Activated T-helper 1 cell treated with Interleukin-2 at 50 U/mL for 16 hours (primary cell): Measurements from ENCODE around the gene MMP20.
"Not testable (repeated sequence)": the region's sequence is repeated elsewhere in the genome, so short reads cannot be mapped to it uniquely, and the experiment has no call there.

ENCODE experiments used
- DNase-seq: peaks from one replicate; pipeline ENCODE4 v3.0.0-alpha.2; 2020; ENCODE audit warnings: low read depth

Gene MMP20, protein sequence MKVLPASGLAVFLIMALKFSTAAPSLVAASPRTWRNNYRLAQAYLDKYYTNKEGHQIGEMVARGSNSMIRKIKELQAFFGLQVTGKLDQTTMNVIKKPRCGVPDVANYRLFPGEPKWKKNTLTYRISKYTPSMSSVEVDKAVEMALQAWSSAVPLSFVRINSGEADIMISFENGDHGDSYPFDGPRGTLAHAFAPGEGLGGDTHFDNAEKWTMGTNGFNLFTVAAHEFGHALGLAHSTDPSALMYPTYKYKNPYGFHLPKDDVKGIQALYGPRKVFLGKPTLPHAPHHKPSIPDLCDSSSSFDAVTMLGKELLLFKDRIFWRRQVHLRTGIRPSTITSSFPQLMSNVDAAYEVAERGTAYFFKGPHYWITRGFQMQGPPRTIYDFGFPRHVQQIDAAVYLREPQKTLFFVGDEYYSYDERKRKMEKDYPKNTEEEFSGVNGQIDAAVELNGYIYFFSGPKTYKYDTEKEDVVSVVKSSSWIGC

DNA sequence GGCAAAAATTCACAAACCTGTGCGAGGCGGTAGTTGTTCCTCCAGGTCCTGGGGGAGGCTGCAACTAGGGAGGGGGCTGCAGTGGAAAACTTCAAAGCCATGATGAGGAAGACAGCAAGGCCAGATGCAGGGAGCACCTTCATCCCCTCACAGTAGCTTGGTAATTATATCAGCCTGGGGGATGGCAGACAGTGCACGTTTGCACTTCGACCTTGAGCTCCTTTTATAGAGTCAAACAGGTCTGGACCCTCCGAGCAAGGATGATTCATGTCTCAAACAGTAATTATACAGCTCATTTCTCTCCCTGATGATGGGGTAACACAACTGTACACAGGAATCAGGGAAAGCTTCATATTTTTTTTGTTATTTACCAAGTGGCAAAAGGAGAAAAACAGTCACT is at the start of gene MMP20:
Gene MMP20, minus strand, starts transcription at position 156 of the 400 bp plus-strand sequence. Its CDS starts 13 bp downstream, at position 143.
- no peak for DNase-seq

DNA sequence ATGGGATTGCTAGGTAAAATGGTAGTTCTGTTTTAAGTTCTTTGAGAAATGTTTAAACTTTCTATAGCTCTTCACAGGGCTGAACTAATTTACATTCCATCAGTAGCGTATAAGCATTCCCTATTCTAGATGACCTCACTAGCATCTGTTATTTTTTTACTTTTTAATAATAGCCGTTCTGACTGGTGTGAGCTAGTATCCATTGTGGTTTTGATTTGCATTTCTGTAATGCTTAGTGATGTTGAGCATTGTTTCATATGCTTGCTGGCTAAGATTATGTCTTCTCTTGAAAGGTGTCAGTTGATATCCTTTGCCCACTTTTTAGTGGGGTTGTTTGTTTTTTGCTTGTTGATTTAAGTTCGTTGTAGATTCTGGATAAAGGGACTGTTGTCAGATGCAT is 44.5 kb upstream of the MMP20 start:
- DNase-seq = no peak

DNA sequence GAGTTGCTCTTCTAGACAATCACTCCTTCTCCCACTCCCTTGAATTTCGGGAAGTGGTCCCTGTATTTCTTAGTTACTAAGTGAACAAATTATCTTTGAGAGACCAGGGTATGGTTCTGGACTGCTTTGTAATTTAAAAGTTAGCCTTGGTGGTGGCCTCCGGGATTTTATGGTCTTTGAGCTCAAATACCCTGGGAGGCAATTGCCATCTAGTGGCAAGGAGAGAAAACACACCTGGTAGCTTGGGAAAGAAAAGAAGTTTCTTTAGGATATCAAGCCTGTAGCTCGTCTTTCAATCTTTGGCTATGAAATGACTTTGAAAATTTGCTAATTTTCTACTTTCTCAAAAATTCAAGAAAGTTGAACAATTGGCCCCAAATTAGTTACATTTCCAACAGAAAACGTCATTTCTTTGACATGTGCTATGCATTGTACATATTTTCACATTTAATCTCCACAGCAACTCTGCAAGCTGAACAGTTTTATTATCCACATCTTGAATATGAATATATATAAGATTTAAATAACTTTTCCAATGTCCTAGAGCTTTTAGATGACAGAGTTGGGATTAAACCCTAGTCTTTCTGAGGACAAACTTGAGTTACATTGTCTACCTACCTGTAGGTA is 41.3 kb upstream of the MMP20 start:
- DNase-seq = no peak

DNA sequence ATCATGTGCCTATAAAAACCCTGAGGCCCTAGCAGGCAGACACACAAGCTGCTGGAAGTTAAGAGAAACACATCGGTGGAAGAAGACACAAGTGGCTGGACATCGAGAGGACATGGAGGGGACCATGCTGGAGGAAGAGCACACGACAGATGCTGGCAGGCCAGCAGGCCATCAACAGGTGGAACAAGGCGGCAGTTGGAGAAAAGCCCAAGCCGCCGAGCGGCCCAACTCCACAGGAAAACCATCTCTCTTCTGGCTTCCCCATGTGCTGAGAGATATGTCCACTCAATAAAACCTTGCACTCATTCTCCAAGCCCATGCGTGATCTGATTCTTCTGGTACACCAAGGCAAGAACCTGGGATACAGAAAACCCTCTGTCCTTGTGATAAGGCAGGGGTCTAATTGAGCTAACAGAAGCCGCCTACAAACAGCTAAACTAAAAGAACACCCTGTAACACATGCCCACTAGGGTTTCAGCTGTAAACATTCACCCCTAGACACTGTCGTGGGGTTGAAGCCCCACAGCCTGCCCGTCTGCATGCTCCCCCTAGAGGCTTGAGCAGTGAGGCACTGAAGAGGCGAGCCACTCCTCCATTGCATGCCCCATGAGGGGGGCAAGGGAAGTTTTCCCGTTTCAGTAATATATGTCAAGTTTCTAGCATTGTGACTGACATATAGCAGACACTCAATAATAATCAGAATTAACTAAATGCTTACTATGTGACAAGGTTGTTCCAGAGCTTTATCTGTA is 39.0 kb upstream of the MMP20 start:
- DNase-seq = no peak

DNA sequence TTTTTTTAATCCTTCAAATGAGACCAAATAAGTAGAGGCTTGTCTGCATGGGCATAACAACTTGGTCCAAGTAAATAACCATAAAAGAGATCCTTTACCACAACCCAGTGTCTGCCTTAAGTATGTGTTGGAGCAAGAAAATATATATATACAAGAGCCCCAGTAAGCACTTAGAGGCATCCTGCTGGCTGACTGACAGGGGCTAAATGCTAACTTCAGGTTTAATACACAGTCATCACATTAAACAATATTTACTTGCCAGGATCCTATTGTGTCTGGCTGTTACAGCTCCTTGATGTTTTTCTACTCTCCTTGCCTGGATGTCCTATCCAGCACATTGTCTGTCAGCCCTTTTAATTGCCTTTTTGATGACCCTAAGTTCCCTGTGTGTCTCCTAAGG is 37.5 kb upstream of the MMP20 start:
- no peak for DNase-seq

DNA sequence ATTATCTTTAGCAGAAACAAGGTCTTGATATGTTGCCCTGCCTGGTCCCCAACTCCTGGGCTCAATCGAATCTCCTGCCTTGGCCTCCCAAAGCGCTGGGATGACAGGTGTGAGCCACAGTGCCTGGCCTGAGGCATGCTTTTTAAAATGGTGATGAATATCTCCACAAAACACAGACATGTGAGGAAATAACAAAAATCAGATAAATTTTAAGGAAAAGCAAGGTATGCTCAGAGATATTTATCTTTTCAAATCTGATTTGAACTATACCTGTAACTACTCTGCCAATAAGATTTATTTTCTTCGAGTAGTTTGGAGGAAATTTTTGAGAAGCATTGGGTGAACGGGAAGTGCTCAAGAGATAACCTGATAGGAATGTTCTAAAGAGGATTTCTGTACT is 35.9 kb upstream of the MMP20 start:
- no peak for DNase-seq

DNA sequence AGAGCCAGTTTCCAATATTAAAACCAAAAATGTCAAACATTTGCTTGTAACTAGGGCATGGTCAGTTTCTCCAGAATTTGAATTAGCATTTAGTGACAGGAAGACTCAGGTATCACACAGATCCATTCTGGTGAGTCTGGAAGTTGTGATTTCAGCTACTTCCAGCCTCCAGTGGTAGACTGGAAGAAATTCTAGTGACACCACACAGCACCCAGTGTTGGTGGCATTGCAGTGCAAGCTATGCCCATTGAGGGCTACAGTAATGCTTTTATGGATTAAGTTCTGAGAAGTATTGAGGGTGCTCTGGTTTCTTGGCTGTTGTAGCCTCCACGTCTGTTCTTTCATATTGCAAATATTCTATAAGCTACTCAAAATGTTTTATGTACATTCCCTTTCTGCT is 31.4 kb upstream of the MMP20 start:
- no peak for DNase-seq

DNA sequence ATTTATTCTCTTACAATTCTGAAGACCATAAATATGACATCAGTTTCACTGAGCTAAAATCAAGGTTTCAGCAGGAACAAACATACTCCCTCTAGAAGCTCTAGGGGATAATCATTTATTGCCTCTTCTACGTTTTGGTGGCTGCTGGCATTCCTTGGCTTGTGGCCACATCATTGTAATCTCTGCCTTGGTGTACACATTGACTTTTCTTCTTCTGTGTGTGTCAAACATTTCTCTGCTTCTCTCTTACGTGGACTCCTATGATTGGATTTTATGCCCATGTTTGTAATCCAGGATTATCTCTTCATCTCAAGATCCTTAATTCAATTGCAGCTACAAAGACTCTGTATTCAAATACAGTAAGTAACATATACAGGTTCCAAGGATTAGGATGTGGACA is 30.4 kb upstream of the MMP20 start:
- no peak for DNase-seq

DNA sequence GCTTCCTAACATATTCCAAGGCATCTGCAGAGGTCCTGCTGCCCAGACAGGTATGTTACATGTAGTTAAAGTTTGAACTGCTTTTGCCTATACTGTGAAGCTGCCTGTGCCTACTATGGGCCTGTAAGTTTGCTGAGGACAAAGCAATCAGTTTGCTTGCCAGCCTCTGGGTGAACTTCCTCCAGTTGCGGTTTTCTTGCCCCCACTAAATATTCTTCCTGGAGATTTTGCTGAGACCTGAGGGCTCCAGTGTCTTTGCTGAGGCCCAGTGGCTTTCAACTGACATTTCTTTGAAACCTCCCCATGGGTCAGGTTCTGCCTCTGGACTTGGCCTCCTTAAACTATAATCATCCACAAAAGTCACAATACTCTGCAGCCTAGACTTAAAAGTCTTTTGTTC is 29.6 kb upstream of the MMP20 start:
- no peak for DNase-seq

DNA sequence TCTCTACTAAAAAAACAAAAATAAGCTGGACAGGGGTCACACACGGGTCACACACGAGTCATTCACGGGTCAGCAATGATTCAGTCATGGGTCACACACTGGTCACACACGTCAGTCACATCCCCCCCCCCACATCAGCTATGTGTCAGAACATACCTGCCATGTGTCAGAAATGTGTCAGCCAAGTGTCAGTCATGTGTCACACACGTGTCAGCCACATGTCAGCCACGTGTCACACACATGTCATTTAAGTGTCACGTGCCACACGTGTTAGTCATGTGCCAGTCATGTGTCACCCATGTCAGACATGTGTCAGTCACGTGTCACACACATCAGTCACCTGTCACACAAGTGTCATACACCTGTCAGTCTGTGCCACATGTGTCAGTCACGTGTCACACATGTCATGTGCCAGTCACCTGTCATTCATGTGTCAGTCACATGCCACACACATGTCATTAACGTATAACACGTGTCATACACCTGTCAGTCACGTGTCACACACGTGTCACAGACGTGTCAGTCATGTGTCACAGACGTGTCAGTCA is 28.7 kb upstream of the MMP20 start:
- DNase-seq = no peak

DNA sequence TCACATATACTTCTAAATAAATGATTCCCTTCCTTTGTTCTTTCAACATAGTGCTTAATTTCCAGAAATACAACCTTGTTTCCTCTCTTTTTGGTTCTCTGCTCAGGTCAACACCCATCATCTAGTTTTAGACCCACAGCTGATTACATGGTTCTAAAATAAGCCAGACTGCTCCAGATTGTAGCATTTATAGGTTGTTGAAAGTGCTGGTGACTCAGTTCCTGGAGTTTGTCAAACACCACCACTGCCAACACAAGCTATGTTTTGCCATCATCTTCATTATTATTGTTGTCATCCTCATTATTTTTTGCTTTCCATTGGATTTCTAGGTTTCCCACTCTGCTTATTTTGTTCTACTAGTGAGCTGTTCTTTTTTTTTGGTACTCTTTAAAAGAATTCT is 22.3 kb upstream of the MMP20 start:
- no peak for DNase-seq

DNA sequence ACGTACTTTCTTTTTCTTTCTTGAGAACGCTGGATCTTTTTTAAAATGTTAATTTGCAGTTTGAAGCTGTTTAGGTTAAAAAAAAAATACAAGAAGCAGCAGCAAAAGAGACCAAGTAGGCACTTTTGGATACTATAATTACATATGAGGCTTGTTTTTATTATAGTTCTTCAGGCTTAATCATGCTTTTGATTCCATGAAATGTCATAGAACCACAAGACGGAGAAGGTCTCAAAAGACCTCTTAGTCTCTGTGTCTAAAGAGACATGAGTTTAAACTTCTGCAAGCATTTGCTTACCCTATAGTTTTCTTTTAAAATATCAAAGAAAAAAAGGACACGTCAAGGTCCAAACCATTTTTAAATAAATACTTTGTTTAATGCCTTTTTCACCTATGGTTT is 18.8 kb upstream of the MMP20 start:
- DNase-seq = no peak

DNA sequence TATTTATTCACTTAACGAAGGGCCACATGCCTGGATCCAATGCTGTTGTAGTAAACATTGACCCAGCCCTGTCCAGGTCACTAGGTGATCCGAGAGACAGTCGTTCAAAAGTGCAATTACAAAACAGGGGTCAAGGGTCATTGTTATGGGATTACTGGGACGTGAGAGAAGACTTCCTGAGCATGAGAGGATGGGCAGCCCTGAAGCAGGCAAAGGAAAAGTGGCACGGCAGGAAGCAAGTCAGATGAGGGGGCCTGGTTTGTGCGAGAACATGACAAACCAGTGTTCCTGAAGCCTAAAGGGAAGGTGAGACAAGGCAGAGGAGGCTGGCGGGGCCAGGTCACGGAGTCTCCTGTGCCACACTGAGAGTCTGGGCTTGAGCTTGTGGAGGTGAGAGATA is 15.8 kb upstream of the MMP20 start:
- DNase-seq = no peak

DNA sequence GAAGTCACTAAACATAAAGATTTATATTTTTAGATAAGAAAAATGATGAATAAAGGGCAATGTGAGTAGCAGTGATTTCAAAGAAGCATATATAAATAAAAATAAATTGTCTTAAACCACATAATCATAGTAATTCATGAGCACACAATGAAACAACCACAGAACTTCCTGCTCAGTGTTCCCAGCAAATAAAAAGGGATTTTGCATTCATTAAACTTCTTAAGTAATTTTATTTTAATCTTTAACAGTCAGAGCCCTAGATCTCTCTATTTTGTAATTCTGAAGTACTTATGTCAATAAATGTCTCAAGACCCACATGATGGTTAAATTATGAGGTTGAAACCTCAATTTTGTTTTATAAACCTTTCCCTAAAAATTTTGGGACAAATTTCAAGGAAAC is 14.5 kb upstream of the MMP20 start:
- no peak for DNase-seq

DNA sequence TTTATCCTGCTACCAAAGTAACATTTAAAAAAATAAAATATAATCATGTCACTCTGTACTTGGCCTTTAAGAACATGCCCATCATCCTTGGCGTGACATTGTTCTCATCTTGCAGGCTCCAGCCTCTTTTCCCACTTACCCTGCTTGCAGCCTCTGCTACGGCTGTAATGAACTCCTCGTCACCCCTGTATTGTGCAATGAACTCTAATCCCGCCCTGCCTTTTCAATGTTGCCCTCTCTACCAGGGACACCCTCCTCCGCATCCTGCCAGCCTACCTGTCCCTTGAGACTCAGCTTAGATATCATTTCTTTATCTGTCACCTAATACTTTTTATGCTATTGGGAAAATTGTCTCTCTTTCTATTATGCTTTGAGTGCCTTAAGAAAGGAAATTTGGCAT is 12.6 kb upstream of the MMP20 start:
- DNase-seq = no peak

DNA sequence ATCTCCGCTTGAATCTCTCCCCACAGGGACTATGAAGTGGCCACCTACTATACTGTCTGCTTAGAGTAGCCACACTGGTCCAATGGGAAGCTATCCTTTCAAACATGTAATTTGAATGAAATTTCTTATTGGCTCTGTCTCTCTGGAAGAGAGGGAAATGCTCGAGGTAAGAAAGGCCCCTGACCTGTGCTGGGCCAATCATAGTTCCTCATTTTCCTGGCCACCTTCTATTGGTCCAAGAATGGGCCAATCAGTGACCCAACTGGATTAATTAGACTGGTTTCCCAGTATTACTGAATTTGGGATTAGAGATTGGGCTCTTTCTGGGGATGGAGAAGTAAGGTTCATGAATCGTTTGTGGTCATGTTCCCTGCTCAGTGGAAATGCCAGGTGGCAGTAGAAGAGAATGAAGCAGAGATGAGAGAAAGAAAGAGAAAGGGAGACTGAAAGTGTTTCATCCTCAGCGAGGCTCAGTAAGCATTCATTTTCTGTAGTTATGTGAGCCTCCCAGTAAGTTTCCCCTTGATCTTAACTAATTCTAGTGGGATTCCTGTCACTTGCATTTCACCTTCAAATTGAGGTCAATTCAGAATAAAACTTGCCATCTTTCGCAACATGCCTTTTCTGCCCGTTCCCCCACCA is 8.4 kb upstream of the MMP20 start:
- no peak for DNase-seq

DNA sequence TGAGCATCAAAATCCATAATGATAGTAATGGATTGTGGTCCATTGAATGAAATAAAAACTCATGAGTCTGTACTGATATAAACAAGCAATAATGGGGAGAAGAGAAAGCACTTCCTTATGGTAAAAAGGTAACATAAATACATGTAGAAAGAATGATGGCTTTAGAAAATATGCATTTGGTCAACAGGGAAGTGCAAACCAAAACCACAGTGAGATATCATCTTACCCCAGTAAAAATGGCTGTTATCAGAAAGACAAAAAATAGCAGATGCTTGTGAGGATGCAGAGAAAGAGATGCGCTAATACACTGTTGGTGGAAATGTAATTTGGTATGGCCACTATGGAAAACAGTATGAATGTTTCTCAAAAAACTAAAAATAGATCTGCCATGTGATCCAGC is 6.9 kb upstream of the MMP20 start:
- DNase-seq = no peak

DNA sequence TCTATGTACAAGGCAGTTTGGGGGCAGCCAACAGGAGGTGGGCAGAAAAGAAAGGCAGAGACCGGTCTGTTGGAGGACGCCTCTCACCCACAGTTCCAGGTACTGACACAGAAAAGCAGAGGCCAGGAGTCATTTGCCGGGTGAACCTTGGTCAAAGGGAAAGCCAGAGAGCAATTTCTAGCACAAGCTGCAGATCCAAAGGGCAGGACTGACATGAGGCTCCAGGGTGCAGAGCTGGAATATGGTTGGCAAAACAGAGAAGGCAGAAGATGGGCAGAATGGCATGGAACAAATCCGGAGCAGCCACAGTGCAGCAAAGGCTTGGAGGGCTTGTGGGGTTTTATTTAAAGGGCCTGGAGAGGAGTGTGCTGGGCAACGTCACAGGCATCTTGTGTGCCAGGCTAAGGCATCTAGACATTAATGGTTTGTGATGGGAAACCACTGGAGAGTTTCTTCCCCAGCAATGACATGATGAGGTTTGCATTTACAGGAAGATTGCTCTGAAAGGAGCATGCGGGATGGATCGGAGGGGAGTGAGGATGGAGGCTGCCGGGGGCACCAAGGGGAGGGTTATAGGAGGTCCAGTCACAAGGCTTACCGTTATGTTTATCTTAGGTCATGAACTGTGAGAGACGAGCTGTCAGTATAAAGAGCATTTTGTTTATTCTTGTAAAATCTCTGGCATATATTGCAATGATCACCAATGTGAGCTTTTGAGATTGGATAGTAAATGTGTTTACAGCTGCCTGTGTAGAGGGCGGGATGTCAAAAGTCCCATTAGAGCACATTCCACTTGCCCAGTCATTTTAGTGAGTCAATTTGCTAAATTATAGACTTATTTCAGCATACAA is 5.7 kb upstream of the MMP20 start:
- DNase-seq = no peak

DNA sequence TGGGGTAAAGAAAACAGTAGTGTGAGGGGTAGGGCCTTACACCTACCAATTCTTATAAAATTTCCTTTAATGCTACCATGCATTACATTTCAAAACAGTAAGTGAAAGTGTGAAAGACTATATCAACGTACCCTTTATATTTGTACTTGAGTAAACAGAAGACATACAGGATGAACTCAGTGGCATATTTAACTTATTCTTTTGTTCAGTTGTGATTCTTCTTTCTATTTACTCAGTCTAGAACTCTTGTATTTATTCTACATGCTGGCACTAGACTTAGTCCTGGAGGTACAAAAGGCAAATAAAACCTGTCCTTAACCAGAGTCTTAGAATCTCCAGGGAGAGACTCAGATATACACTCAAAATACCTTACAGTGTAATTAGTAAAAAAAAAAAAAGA is 4.8 kb upstream of the MMP20 start:
- DNase-seq = not testable (repeated sequence)

DNA sequence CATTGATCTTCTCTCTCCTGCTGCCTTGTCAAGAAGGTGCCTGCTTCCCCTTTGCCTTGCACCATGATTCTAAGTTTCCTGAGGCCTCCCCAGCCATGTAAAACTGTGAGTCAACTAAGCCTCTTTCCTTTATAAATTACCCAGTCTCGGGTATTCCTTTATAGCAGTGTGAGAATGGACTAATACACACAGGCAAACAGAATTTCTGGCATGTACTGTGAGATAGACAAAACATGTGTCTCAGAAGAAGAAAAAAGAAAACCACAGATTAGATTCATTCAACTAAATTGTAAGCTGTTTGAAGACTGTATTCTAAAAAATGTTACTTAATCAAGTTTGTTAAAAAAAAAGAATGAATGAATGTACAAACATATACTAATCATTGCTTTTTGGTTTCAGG is 1.5 kb upstream of the MMP20 start:
- DNase-seq = no peak

DNA sequence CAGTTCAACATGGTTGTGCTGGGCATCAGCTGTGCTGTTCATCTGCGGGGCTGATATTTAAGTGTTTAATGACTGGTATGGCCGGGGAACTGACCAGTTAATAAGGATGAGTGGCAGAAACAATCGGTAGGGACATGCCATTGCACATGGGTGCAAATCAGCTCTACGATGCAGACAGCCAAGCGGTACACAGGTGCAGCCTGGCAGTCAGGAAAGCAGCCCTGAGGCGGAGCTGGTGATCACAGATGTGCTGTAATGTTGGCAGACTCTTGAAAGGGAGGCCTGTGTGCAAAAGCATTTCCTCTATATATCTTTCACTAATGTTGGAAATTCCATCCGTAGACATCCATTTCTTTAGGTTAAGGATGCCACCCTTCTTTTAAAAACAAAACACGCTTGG is 1.1 kb downstream of the MMP20 start:
- no peak for DNase-seq
